ENCODE results near the gene BPIFB6. TPM values are rescaled to one million over a fixed set of nuclear protein-coding genes. Genes with fewer than 3 reads are reported as not detected.

BPIFB6 gene
- polyA plus RNA-seq, 3 donors, result not detected

DNA sequence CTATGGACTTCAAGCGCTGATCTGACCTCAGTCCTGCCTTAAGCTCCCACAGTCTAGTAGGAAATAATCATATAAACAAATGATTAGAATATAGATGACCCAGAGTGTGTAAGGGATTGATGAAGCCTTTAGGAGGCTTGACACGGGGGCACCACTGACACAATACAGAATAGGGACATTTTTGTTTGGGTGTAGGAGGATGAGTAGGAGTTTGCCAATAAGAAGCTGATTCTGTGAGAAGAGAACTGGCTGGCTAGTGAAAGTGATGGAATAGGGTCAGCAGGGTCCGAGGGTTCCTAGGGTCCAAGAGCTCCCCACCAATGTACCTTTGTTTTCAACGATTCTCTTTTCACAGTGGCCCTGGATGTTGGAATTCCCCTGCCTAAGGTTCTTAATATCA, 40.9 kb downstream of the BPIFB6 start:
- DNase-seq (ENCODE audit: extremely low read depth in 1 of 11, low read depth in 9 of 11, low spot score in 4 of 11), result no peak

DNA sequence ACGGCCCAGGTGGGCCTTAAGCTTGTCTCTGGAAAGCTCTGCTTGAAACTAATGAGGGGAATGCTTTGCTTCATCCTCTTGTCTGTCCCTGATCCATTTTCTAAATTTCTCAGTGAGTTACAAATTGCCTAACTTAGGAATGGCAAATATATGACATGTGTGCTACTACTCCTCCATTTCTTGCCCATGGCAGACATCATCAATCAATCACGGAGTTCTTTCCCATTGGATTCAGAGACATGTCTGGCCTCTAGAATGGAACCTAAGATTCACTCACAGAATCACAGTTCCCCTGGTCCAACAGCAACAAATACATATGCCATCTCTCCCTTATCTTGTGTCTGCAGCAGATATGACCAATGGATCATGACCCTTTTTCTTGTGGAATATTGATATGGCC, 41.4 kb downstream of the BPIFB6 start:
- no peak for DNase-seq (ENCODE audit: extremely low read depth in 1 of 11, low read depth in 9 of 11, low spot score in 4 of 11)

DNA sequence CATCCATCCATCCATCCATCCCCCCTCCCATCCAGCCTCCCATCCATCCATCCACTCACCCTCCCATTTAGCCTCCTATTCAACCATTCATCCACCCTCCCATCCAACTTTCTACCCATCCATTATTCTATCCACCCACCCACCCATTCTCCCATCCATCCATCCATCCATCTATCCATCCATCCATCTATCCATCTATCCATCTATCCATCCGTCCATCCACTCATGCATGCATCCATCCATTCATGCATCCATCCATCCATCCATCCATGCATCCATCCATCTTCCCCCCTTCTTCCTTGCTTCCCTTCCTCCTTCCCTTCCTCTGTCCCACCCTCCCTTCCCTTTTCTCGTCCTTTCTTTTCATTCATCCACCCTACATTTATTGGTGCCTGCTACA, 43.2 kb downstream of the BPIFB6 start:
- no peak for DNase-seq (ENCODE audit: extremely low read depth in 1 of 11, low read depth in 9 of 11, low spot score in 4 of 11)

DNA sequence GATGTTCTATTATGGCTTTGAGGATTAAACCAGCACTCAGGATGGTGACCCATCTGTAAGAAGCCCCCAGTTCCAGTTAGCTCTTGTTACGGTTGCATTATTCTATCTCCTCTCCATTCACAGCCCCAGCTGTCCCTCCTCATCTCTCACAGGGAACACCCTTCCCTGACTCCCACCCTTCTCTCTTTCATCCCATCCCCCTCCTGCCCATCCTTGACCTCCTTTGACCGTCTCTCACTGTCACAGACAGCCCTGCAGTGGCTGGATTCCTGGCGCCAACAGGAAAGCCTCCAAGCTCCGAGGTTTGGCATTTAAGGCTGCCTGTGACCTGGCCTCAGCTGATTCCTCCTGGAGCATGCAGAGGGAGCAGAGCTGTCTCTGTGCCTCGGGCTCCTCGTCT, 43.8 kb downstream of the BPIFB6 start:
- no peak for DNase-seq (ENCODE audit: extremely low read depth in 1 of 11, low read depth in 9 of 11, low spot score in 4 of 11)

DNA sequence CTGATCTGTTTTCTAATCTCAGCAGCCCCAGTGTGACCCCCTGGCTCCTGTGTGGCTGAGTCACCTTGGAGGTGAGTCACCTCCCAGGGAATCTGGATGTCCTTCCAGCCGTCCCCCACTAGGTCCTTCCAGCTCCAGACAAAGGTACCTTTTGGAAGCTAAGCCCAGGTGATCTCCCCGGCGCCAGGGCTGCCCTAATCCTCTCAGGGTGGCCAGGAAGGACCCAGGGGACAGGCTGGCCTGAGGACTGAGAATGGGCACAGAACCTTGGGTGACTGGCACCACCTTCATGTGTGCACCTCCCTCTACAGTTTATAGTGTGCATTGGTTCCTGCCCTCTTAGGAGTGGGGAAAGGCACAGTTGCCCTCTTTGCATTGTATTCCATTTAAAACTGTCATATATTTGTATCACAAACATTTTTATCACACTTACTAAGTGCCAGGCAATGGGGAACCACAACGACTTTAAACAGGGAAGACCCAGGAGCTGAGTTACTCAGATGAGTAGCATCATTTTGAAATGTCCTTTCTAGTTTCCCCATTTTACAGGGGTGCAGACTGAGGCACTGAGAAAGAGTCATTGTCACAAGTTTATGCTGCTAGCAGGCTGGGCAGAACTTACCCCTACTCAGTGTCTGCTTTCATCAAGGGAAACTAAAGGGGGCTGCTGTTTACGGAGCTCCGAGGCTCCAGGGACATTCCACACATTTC, 45.4 kb downstream of the BPIFB6 start:
- DNase-seq (ENCODE audit: extremely low read depth in 1 of 11, low read depth in 9 of 11, low spot score in 4 of 11), result no peak

DNA sequence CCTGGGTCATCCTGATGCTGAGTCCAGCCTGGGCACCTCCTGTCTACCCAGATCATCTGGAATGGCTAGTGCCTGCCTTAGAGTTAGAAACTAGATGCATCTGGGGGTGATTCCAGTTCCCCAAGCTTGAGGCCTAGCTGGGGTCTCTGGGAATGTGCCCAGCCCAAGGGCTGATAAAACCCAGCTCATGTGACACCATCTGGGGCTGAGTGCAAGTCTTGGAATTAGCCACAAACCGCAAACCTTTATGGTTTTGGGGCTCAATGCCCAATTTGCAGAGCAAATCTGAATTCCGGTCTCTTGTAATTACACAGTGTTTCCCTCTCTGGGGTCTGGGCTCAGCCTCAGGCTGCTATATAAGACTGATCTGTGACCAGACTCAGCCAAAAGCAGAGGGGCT, 47.8 kb downstream of the BPIFB6 start, which contains the start of gene BPIFB4:
Gene BPIFB4 (plus strand): TSS at position 385 of the 400 bp plus-strand sequence. CDS start 1,884 bp downstream, outside the sequence.
- DNase-seq (ENCODE audit: extremely low read depth in 1 of 11, low read depth in 9 of 11, low spot score in 4 of 11), result no peak

DNA sequence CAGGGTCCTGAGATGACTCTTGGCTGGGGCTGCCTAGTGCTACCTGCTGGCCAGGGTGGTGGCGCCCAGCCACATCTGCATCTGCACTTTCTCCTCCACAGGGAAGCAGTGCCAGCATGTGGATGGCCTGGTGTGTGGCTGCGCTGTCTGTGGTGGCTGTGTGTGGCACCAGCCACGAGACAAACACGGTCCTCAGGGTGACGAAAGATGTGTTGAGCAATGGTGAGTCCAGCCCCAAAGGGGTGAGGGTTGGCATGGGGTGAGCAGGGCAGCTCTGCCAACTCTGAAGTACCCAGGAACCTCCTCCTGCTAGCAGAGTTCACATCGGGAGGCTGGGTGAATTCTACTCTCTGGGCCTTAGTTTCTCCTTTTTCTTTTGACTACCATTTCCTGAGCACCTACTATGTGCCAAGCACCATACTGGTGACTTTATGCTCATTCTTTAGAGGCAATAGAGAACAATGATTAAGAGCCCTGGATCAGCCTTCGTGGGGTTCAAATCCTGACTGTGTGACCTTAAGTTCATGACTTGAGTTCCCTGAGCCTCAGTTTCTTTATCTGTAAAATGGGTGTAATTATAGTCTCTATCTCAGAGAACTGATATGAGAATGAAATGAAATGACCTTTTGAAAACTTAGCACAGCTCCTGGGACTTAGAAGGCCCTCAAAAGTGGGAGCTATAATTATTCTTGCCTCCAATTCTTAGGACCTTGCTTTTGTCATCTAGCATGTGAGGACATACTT, 50.1 kb downstream of the BPIFB6 start:
- no peak for DNase-seq (ENCODE audit: extremely low read depth in 1 of 11, low read depth in 9 of 11, low spot score in 4 of 11)

DNA sequence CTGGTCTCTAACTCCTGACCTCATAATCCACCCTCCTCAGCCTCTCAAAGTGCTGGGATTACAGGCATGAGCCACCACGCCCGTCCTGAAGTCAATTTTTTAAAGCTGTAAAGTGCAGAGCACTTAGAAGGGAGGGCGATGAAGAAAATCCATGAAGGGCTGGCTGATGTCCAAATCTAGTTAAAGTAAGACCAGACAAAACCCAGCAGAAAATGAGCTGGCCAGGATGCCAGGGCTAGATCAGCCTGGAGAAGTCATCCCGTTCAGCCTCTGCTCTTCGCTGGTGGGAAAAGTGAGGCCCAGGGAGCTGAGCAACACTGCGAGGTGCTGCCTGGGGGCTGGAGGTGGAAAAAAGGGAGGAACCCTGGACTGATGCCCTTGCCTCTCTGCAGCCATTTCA, 51.1 kb downstream of the BPIFB6 start:
- DNase-seq (ENCODE audit: extremely low read depth in 1 of 11, low read depth in 9 of 11, low spot score in 4 of 11), result no peak

DNA sequence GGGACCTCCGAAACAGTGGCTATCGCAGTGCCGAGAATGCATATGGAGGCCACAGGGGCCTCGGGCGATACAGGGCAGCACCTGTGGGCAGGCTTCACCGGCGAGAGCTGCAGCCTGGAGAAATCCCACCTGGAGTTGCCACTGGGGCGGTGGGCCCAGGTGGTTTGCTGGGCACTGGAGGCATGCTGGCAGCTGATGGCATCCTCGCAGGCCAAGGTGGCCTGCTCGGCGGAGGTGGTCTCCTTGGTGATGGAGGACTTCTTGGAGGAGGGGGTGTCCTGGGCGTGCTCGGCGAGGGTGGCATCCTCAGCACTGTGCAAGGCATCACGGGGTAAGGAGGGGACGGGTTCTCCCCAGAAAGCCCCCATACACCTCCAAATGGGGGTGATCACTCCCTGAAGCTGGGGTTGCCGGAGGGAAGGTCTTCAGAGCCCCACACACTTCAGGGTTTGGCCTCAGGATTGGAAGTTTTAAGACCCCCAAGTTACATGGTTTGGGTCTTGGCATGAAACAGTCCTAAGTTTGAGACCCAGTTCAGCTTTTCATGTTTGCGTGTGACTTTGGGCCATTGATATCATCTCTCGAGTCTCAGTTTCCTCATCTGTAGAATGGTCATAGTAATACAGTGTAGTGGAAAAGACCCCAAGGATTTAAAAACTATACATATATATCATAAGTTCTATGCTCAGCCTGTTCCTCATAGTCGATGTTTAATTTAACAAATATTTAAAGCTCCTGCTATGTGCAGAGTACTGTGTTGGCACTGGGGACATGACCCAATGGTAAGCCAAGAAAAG, 52.3 kb downstream of the BPIFB6 start:
- no peak for DNase-seq (ENCODE audit: extremely low read depth in 1 of 11, low read depth in 9 of 11, low spot score in 4 of 11)

DNA sequence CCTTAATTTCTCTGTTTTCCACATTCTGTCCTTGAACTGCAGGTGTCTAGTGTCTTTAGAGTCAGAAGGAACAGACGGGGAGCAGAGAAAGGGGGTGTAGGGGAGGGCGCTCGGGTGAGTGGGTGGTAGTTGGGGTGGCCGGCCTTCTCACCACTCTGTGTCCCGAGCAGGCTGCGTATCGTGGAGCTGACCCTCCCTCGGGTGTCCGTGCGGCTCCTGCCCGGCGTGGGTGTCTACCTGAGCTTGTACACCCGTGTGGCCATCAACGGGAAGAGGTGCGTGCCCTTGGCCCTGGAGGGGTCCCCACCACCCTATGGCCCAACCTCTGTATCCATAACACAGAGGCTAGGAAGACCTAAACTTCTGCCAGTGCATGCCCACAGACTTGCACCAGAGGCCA, 53.3 kb downstream of the BPIFB6 start:
- DNase-seq (ENCODE audit: extremely low read depth in 1 of 11, low read depth in 9 of 11, low spot score in 4 of 11), result no peak

DNA sequence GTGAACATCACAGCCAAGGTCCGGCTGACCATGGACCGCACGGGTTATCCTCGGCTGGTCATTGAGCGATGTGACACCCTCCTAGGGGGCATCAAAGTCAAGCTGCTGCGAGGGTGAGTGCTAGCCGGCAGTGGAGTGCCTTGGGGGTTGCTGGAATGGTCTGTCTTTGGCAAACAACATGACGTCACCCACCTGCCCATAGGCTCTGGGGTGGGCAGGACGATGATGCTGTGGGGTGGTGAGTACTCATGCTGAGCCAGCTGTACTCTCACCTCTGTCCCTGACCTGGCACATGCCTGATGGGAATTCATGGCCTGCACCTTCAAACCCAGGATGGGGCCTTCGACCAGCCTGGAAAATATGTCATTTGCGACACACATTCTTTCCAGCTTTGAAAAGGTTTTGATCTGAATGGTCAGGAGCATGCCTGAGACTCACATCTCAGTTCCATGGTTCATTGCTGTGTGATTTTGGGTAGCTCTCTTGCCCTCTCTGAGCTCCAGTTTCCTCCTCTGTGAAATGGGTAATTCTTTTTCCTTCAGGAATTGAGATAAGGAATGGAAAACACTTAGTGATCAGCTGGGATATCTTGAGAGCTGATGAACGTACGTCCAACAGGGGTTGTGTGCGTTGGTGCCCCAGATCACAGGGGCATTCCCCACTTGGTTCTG, 54.7 kb downstream of the BPIFB6 start:
- no peak for DNase-seq (ENCODE audit: extremely low read depth in 1 of 11, low read depth in 9 of 11, low spot score in 4 of 11)

DNA sequence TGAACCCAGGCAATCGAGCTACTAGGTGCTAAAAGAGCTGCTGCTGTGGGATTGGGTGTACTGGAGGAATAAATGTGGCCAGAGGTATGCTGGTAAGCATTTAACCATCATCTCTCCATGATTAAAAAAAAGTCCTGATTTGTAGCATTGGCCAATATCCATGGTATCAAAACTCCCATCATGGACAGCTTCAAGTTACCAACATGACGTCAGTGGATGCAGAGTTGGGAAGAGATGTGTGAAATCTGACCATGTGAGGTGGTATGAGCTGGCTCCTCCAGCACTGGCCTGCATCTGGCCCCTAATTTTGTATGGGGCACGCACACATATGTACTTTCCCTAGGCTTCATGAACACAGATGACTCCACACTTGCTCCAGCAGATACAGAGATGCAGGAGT, 59.7 kb downstream of the BPIFB6 start:
- DNase-seq (ENCODE audit: extremely low read depth in 1 of 11, low read depth in 9 of 11, low spot score in 4 of 11), result no peak

DNA sequence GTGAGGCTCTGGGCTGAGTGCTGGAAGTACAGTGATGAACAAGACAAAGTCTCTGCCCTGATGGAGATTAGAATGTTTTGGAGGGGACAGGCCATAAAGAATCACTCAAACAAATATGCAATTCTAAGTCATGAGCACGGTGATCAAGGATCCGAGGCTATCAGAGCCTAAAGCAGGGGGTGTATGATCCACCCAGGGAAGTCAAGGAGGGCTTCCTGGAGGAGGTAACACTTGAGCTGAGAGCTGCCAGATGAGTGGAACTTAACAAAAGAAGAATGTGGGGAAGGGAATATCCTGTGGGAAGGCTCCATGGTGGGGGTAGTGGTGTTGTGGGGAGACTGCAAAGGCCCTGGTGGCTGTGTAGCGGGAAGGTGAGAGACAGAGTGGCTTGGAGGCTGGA, 60.2 kb downstream of the BPIFB6 start:
- DNase-seq (ENCODE audit: extremely low read depth in 1 of 11, low read depth in 9 of 11, low spot score in 4 of 11), result no peak

DNA sequence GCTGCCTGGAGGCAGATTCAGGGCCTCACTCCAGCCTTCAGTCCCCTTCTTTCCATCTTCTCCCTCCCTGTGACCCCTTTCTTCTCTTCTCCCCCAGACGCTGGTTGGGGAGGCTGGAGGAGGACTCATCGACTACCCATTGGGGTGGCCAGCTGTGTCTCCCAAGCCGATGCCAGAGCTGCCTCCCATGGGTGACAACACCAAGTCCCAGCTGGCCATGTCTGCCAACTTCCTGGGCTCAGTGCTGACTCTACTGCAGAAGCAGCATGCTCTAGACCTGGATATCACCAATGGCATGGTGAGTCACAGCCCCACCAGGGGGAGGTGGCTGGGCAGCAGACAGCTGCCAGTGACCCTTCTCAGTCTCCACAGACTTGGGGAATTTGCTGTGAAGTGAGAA, 60.9 kb downstream of the BPIFB6 start:
- no peak for DNase-seq (ENCODE audit: extremely low read depth in 1 of 11, low read depth in 9 of 11, low spot score in 4 of 11)

DNA sequence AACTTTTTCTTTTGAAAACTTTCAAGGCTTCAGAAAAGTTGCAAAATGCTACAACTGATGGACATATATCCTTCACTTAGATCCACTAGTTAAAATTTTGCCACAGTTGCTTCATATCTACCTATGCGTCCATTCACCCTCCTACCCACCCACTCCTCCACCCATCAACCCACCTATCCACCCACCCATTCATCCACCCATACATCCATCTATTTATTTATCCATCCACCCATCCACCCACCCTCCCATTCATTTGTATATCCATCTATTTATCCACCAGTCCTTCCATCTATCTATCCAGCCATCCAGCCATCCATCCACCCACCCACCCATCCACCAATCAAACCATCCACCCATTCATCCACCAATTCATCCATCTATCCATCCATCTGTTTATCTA, 61.6 kb downstream of the BPIFB6 start:
- no peak for DNase-seq (ENCODE audit: extremely low read depth in 1 of 11, low read depth in 9 of 11, low spot score in 4 of 11)

DNA sequence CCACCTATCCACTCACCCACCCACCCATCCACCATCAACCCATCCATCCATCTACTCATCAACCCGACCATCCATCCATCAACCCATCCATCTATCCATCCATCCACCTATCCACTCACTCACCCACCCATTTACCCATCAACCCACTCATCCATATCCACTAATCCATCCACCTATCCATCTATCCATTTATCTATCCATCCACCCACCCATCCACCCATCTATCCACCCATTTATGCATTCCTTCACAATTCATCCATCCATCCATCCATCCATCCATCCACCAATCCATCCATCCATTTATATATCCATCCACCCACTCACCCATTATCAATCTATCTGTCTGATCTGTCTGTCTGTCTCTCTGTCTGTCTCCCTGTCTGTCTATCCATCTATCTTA, 62.1 kb downstream of the BPIFB6 start:
- no peak for DNase-seq (ENCODE audit: extremely low read depth in 1 of 11, low read depth in 9 of 11, low spot score in 4 of 11)
